ENCODE measurements around the gene MAP6. TPM values are rescaled to one million over a fixed set of nuclear protein-coding genes. Genes with fewer than 3 reads are reported as not detected.
A peak's percentile ranks its signal among the peaks of the same experiment; 100 is the strongest.
"Not testable (repeated sequence)": the region's sequence is repeated elsewhere in the genome, so short reads cannot be mapped to it uniquely, and the experiment has no call there.

Gene MAP6
- total and polyA plus RNA-seq, 12 donors, result 11.4 to 56.0 (median 22.6) TPM

DNA sequence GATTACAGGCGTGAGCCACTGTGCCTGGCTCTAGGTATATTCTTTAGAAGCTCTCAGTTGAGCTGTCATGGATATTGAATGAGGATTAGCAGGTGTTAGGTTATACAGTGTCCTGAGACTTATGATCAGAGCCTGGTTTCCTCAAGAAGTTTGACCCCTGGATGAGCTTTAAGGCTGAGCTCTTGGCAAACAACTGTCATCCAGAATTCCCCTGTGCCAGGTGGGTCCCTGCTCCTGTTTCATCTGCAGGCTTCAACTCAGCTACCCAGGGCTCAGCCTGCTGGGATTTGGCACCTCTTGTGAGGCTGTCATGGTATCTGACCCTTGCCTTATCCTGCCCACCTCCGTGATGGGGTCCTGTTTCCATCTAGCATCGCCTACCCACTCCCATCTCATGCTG lies 82.4 kb downstream of the MAP6 start:
- 97 to 100% (median 99%) methylated on average over 3 of the region's 3 CpGs for WGBS, 4 donors
- peaks cover 20% of the 10 kb centered on the region in 2 donors for H3K4me1 ChIP-seq (replicated peaks in 1 of 2)
- H3K36me3 ChIP-seq (replicated peaks in 1 of 2), result no peaks in the 10 kb centered on the region
- DNase-seq, result no peak
- H3K27ac ChIP-seq, result no peak overlapping the region
- no peaks in the 10 kb centered on the region for H3K9me3 ChIP-seq (replicated peaks in 1 of 3)
- H3K27me3 ChIP-seq, result no peaks in the 10 kb centered on the region
- intact Hi-C loops (cut with DNase I), result no loop called here
- TF ChIP-seq, protein P1, sequence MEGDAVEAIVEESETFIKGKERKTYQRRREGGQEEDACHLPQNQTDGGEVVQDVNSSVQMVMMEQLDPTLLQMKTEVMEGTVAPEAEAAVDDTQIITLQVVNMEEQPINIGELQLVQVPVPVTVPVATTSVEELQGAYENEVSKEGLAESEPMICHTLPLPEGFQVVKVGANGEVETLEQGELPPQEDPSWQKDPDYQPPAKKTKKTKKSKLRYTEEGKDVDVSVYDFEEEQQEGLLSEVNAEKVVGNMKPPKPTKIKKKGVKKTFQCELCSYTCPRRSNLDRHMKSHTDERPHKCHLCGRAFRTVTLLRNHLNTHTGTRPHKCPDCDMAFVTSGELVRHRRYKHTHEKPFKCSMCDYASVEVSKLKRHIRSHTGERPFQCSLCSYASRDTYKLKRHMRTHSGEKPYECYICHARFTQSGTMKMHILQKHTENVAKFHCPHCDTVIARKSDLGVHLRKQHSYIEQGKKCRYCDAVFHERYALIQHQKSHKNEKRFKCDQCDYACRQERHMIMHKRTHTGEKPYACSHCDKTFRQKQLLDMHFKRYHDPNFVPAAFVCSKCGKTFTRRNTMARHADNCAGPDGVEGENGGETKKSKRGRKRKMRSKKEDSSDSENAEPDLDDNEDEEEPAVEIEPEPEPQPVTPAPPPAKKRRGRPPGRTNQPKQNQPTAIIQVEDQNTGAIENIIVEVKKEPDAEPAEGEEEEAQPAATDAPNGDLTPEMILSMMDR (IDR thresholded peaks at IDR 0.05), result no peak
- no peak for TF ChIP-seq POLR2A (IDR thresholded peaks at IDR 0.05)
- no peak overlapping the region for H3K4me3 ChIP-seq

DNA sequence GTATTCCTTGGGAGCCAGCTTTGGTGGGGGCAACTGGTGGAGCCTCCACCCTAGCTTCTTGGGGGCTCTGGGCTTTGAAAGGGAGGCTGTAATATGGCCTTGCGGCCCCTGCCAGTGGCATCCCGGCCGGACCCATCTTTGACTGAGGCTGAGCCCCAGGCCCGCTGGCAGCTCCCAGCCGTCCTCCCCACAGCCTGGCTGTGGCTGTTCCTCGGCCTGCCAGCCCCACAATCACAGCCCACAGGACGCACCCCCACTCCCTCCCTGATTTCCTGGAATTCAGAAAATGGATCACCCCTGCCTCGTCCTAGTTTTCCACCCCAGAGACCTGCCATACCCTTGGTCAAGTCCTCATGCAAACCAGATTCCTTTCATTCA lies 83.6 kb downstream of the MAP6 start:
- intact Hi-C loops (cut with DNase I), result no loop called here
- H3K27ac ChIP-seq, result peak overlapping the region in 3 of 5 donors; percentile 89 to 98 (median 95)
- DNase-seq, result no peak

DNA sequence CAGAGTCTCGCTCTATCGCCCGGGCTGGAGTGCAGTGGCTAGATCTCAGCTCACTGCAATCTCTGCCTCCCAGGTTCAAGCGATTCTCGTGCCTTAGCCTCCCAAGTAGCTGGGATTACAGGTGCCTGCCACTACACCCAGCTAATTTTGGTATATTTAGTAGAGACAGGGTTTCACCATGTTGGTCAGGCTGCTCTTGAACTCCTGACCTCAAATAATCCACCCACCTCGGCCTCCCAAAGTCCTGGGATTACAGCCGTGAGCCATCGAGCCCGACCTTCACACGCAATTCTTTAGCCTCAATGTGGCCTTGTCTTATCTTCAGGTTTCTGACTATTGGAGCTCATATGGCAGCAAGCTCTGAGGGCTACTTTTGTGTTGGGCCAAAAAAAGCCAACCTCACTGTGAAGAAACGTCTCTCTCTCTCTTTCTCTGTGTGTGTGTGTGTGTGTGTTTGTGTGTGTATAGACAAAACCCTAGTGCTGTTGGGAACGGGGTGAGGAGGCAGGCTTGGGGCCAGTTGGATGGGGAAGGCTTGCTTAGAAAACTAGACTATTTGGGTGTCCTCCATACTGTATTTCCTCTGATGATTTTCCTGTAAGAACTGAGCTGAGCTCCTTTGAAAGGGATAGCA lies 84.1 kb downstream of the MAP6 start:
- H3K4me1 ChIP-seq (replicated peaks in 1 of 2), result peaks cover 20% of the 10 kb centered on the region in 2 donors
- H3K27ac ChIP-seq, result peak overlapping the region in 4 of 5 donors; percentile 89 to 98 (median 94)
- H3K9me3 ChIP-seq (replicated peaks in 1 of 3); H3K27me3 ChIP-seq; H3K4me3 ChIP-seq; intact Hi-C loops (cut with DNase I); H3K36me3 ChIP-seq (replicated peaks in 1 of 2): not testable (repeated sequence)
- WGBS, 4 donors, result 59 to 73% (median 63%) methylated on average over 10 to 12 of the region's 12 CpGs
- peak in 1 of 7 donors; percentile 44 for DNase-seq

More for the DNA sequence above, 83.6 kb downstream of the MAP6 start:
- no peaks in the 10 kb centered on the region for H3K9me3 ChIP-seq (replicated peaks in 1 of 3)
- no peak overlapping the region for H3K4me3 ChIP-seq
- H3K4me1 ChIP-seq (replicated peaks in 1 of 2), result peaks cover 20% of the 10 kb centered on the region in 2 donors
- H3K36me3 ChIP-seq (replicated peaks in 1 of 2), result no peaks in the 10 kb centered on the region
- TF ChIP-seq, protein P1 (IDR thresholded peaks at IDR 0.05), result no peak
- no peak for TF ChIP-seq POLR2A (IDR thresholded peaks at IDR 0.05)
- no peaks in the 10 kb centered on the region for H3K27me3 ChIP-seq
- WGBS, 4 donors, result 77 to 94% (median 86%) methylated on average over 6 to 8 of the region's 8 CpGs

DNA sequence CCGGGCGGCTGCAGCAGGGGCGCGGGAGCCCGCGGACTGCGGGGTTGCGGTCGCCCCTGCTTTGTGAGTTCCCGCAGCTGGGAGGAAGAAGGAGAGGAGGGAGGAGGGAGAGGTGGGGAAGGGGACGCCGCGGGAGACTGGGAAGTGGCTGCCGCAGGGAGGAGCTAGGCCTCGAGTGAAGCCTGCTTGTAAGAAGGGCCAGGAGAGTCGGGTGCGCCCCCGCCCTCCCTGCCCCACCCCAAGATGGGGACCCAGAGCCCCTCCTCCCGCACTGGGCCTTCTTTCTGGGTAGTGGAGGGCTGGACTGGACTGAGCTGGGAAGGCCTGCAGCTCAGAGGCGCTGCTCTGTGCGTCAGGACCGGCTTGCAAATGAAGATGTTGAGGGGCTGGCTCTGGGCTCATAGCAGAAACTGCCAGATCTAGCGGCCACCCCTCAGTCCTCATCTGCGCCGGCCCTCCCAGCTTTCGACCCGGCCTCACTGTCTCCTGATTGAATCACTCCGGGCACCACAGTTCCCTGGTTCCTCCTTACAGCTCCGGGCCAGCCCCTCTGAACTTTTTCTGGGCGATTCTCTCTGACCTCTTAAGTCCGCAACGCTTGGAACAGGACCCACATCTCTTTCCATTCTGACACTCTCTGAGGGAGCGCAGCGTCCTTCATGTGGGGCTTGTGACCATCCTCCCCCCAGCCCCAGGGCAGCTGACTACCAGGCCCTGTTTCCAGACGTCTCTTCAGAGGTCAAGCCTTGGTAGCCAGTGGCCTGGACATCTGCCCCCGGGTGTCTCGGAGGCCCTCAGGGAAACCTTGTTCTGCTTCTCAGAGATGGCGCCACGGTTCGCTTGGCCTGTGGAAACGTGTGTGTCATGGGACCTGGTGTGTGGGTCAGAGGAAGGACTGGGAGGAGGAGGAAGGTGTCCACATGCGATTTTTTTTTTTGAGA lies 84.8 kb downstream of the MAP6 start:
- Histone ChIP-seq H3K4me3 (peak overlapping the region; percentile 37 to 85 (median 50)), H3K27me3 (no peaks in the 10 kb centered on the region), H3K9me3 (replicated peaks in 1 of 3) (no peaks in the 10 kb centered on the region), H3K4me1 (replicated peaks in 1 of 2) (peaks cover 20% of the 10 kb centered on the region in 2 donors), H3K36me3 (replicated peaks in 1 of 2) (no peaks in the 10 kb centered on the region), H3K27ac (peak overlapping the region; percentile 61 to 98 (median 94))
- peak; percentile 48 to 85 (median 69) for DNase-seq
- intact Hi-C loops (cut with DNase I), result no loop called here
- peak in 1 of 2 donors; percentile 13 for TF ChIP-seq POLR2A (IDR thresholded peaks at IDR 0.05)
- TF ChIP-seq, protein P1 (IDR thresholded peaks at IDR 0.05), result no peak
- WGBS, 4 donors, result 17 to 31% (median 22%) methylated on average over 24 to 42 of the region's 42 CpGs

Data from adrenal gland (tissue), 12 donors.